GM13976 (cell line): Measurements from ENCODE around the gene RAB27A.

Experiments used
- DNase-seq: peaks from one replicate; pipeline ENCODE4 v3.0.0; 2012; ENCODE audit warnings: low spot score
- CTCF ChIP-seq: IDR thresholded peaks from 2 replicates; pipeline ENCODE4 v1.5.1; 2012; ENCODE audit warnings: borderline replicate concordance, mild to moderate bottlenecking; ENCODE audit not compliant: insufficient read depth; ENCODE audit errors: extremely low read depth, missing control alignments, control extremely low read depth
- in situ Hi-C: fragments of 300-500 bp; cut with MboI; formaldehyde crosslinking; loops from one replicate; pipeline ENCODE4 v1.12.0; 2022; ENCODE audit warnings: low sequenced_read_pairs, mixed read lengths, inconsistent platforms; ENCODE audit not compliant: unreplicated experiment

Gene RAB27A

GRCh38 chr15:55226127-55226526 is 63.5 kb downstream of the RAB27A start:
- no peak for TF ChIP-seq CTCF
- no peak for DNase-seq
- in situ Hi-C loops: no loop called here

- DNase-seq: no peak
- in situ Hi-C loops: loop anchor here (5.0 kb wide), 1 partner anchor 47 kb away; no protein-coding TSS in a partner anchor
Observed at GRCh38 chr15:55224892-55225291, 64.7 kb downstream of the RAB27A start.

GRCh38 chr15:55222588-55222987 is 67.0 kb downstream of the RAB27A start:
- TF ChIP-seq CTCF: no peak
- DNase-seq: no peak
- in situ Hi-C loops: loop anchor here (5.0 kb wide), 1 partner anchor 50 kb away; no protein-coding TSS in a partner anchor

More at GRCh38 chr15:55224892-55225291, 64.7 kb downstream of the RAB27A start:
- no peak for TF ChIP-seq CTCF

GRCh38 chr15:55221090-55222011 is 68.3 kb downstream of the RAB27A start:
- in situ Hi-C loops: loop anchor here (5.0 kb wide), 1 partner anchor 51 kb away; no protein-coding TSS in a partner anchor
- DNase-seq: peak; percentile 62
- no peak for TF ChIP-seq CTCF

- TF ChIP-seq CTCF: no peak
- in situ Hi-C loops: loop anchor here (5.0 kb wide), 1 partner anchor 52 kb away; no protein-coding TSS in a partner anchor
- no peak for DNase-seq
Observed at GRCh38 chr15:55220606-55221005, 69.0 kb downstream of the RAB27A start.

- in situ Hi-C loops: loop anchor here (10.0 kb wide), 1 partner anchor 217 kb away; no protein-coding TSS in a partner anchor
- DNase-seq: no peak
- no peak for TF ChIP-seq CTCF
Observed at GRCh38 chr15:55218056-55218455, 71.6 kb downstream of the RAB27A start.
